Left ventricle myocardium inferior (tissue), 1 donor: Measurements from ENCODE around the gene THOC5. TPM values are rescaled to one million over a fixed set of nuclear protein-coding genes. Genes with fewer than 3 reads are reported as not detected.
"Not testable (repeated sequence)": the region's sequence is repeated elsewhere in the genome, so short reads cannot be mapped to it uniquely, and the experiment has no call there.

Source experiments
- DNase-seq: peaks from one replicate; pipeline ENCODE4 v3.0.0-alpha.2; 2020
- H3K27ac ChIP-seq: fragments of 200-600 bp; replicated peaks from 2 replicates; pipeline ENCODE4 v1.8.0; 2021
- H3K27me3 ChIP-seq: fragments of 200-600 bp; 2 replicates; pipeline ENCODE4 v1.8.0; 2021; ENCODE audit warnings: low read depth
- H3K36me3 ChIP-seq: fragments of 200-600 bp; 2 replicates; pipeline ENCODE4 v1.8.0; 2021
- H3K4me1 ChIP-seq: fragments of 200-600 bp; 2 replicates; pipeline ENCODE4 v1.8.0; 2021
- H3K4me3 ChIP-seq: fragments of 200-600 bp; 2 replicates; pipeline ENCODE4 v1.8.0; 2021; ENCODE audit warnings: mild to moderate bottlenecking, moderate library complexity
- H3K9me3 ChIP-seq: fragments of 200-600 bp; replicated peaks from 2 replicates; pipeline ENCODE4 v1.8.0; 2021
- CTCF ChIP-seq: fragments of 200-600 bp; IDR thresholded peaks from 2 replicates; pipeline ENCODE4 v1.8.0; 2021; ENCODE audit warnings: antibody characterized with exemption, mild to moderate bottlenecking, borderline replicate concordance
- intact Hi-C: fragments of 100-400 bp; cut with micrococcal nuclease; formaldehyde crosslinking; loops from one replicate; pipeline ENCODE4 v1.11.0; 2022
- total RNA-seq: library from RNA; stranded (reverse); fragmentation: NEBNext Ultra II Directional; extraction: Animal tissue kit (Norgen Biotek cat#: 25700); gene quantifications from one replicate; pipeline ENCODE4 v1.2.1, GENCODE V29; 2021
- donor health status: DM: no; HTN: yes; CAD: no; lungs with severe emphysema.

THOC5 gene
- total RNA-seq, 1 donor from 2014 or later: 39.3 TPM

- Histone ChIP-seq H3K36me3 (peaks cover 9% of the 10 kb centered on the region), H3K27me3 (no peaks in the 10 kb centered on the region), H3K4me3 (no peak overlapping the region), H3K9me3 (peaks cover 2% of the 10 kb centered on the region), H3K4me1 (peaks cover 10% of the 10 kb centered on the region), H3K27ac (no peak overlapping the region)
- no peak for DNase-seq
- TF ChIP-seq CTCF: no peak
- intact Hi-C loops: no loop called here
Measured at GRCh38 chr22:29499852-29500251, 53.7 kb downstream of the THOC5 start.

- Histone ChIP-seq H3K4me1 (no peaks in the 10 kb centered on the region), H3K36me3 (peaks cover 3% of the 10 kb centered on the region)
Measured at GRCh38 chr22:29493636-29494035, 59.9 kb downstream of the THOC5 start.

GRCh38 chr22:29491012-29491411 is 62.5 kb downstream of the THOC5 start:
- Histone ChIP-seq H3K4me3 (no peak overlapping the region), H3K27ac (no peak overlapping the region), H3K4me1 (no peaks in the 10 kb centered on the region), H3K36me3 (peaks cover 3% of the 10 kb centered on the region), H3K9me3 (peaks cover 8% of the 10 kb centered on the region), H3K27me3 (no peaks in the 10 kb centered on the region)
- intact Hi-C loops: no loop called here
- no peak for DNase-seq
- TF ChIP-seq CTCF: no peak

More at GRCh38 chr22:29493636-29494035, 59.9 kb downstream of the THOC5 start:
- Histone ChIP-seq H3K9me3 (peaks cover 8% of the 10 kb centered on the region), H3K4me3 (no peak overlapping the region), H3K27me3 (no peaks in the 10 kb centered on the region), H3K27ac (no peak overlapping the region)
- no peak for DNase-seq
- intact Hi-C loops: no loop called here
- TF ChIP-seq CTCF: no peak

GRCh38 chr22:29489127-29489780 is 64.3 kb downstream of the THOC5 start:
- H3K4me3 ChIP-seq, H3K9me3 ChIP-seq, H3K27me3 ChIP-seq, H3K36me3 ChIP-seq, intact Hi-C loops, DNase-seq, H3K27ac ChIP-seq, H3K4me1 ChIP-seq: not testable (repeated sequence)

DNA sequence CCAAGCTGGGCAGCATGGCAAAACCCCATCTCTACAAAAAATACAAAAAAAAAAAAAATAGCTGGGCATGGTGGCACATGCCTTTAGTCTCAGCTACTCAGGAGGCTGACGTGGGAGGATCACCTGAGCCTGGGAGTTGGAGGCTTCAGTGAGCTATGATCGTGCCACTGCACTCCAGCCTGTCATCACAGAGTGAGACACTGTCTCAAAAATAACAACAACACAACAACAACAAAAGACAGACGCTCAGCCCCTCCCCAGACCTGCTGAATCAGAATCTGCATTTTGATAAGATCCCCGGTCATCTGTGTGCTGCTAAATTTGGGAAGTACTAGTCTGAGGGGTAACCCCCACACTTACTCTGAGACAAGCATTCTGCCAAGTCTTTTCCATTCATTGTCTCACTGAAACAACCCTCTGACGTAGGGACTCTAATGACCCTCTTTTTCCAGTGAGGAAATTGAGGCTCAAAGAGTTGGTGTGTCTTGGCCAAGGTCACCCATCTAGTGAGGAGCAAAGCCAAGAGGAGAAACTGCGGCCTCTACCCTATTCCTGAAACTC is 66.1 kb downstream of the THOC5 start:
- Histone ChIP-seq H3K27me3 (peaks cover 10% of the 10 kb centered on the region), H3K27ac (no peak overlapping the region), H3K4me1 (no peaks in the 10 kb centered on the region), H3K9me3 (no peaks in the 10 kb centered on the region), H3K36me3 (no peaks in the 10 kb centered on the region), H3K4me3 (no peak overlapping the region)
- no peak for DNase-seq
- intact Hi-C loops: no loop called here
- no peak for TF ChIP-seq CTCF

- H3K9me3 ChIP-seq: no peaks in the 10 kb centered on the region
Measured at GRCh38 chr22:29485448-29485847, 68.1 kb downstream of the THOC5 start.

More at GRCh38 chr22:29485448-29485847, 68.1 kb downstream of the THOC5 start:
- no peak overlapping the region for H3K27ac ChIP-seq
- intact Hi-C loops: no loop called here
- H3K4me3 ChIP-seq: no peak overlapping the region
- DNase-seq: no peak
- peaks cover 10% of the 10 kb centered on the region for H3K4me1 ChIP-seq
- peaks cover 31% of the 10 kb centered on the region for H3K27me3 ChIP-seq
- TF ChIP-seq CTCF: no peak
- no peaks in the 10 kb centered on the region for H3K36me3 ChIP-seq
